ENCODE data around the gene RANBP10.

Gene RANBP10

GRCh38 chr16:67844497-67844896 lies 38.1 kb upstream of the RANBP10 start:
- peak; percentile 22 for ATAC-seq
- no peak for TF ChIP-seq BACH2 (CRISPR knock-in tag; IDR thresholded peaks at IDR 0.05; ENCODE audit: borderline replicate concordance)
- no peak for TF ChIP-seq POU6F1 (CRISPR knock-in tag; IDR thresholded peaks at IDR 0.05; ENCODE audit: borderline replicate concordance, low read depth)
- no peak for TF ChIP-seq ZNF70 (CRISPR knock-in tag; IDR thresholded peaks at IDR 0.05)
- TF ChIP-seq ZC3H10 (CRISPR knock-in tag; IDR thresholded peaks at IDR 0.05): no peak
- TF ChIP-seq CSDC2 (CRISPR knock-in tag; IDR thresholded peaks at IDR 0.05): no peak
- TF ChIP-seq ZFP3 (CRISPR knock-in tag; IDR thresholded peaks at IDR 0.05): no peak
- TF ChIP-seq TOX (CRISPR knock-in tag; IDR thresholded peaks at IDR 0.05; ENCODE audit: borderline replicate concordance): no peak

- TF ChIP-seq CREB5 (CRISPR knock-in tag; IDR thresholded peaks at IDR 0.05; ENCODE audit: low read depth) (no peak), OSR1 (CRISPR knock-in tag; IDR thresholded peaks at IDR 0.05) (no peak), ZC3H10 (CRISPR knock-in tag; IDR thresholded peaks at IDR 0.05) (no peak), ZNF565 (CRISPR knock-in tag; conservative IDR thresholded peaks at IDR 0.05; ENCODE audit: low read depth) (no peak), TCF4 (CRISPR knock-in tag; IDR thresholded peaks at IDR 0.05; ENCODE audit: borderline replicate concordance) (no peak), CSDC2 (CRISPR knock-in tag; IDR thresholded peaks at IDR 0.05) (no peak), ZFP3 (CRISPR knock-in tag; IDR thresholded peaks at IDR 0.05) (no peak), ZFP30 (CRISPR knock-in tag; IDR thresholded peaks at IDR 0.05) (no peak), ARNTL (CRISPR knock-in tag; IDR thresholded peaks at IDR 0.05; ENCODE audit: borderline replicate concordance, low read depth) (no peak), PPARA (CRISPR knock-in tag; IDR thresholded peaks at IDR 0.05; ENCODE audit: borderline replicate concordance) (no peak), ISL1 (CRISPR knock-in tag; IDR thresholded peaks at IDR 0.05) (no peak), ZNF8 (CRISPR knock-in tag; IDR thresholded peaks at IDR 0.05) (no peak)
- TF ChIP-seq, protein P1, sequence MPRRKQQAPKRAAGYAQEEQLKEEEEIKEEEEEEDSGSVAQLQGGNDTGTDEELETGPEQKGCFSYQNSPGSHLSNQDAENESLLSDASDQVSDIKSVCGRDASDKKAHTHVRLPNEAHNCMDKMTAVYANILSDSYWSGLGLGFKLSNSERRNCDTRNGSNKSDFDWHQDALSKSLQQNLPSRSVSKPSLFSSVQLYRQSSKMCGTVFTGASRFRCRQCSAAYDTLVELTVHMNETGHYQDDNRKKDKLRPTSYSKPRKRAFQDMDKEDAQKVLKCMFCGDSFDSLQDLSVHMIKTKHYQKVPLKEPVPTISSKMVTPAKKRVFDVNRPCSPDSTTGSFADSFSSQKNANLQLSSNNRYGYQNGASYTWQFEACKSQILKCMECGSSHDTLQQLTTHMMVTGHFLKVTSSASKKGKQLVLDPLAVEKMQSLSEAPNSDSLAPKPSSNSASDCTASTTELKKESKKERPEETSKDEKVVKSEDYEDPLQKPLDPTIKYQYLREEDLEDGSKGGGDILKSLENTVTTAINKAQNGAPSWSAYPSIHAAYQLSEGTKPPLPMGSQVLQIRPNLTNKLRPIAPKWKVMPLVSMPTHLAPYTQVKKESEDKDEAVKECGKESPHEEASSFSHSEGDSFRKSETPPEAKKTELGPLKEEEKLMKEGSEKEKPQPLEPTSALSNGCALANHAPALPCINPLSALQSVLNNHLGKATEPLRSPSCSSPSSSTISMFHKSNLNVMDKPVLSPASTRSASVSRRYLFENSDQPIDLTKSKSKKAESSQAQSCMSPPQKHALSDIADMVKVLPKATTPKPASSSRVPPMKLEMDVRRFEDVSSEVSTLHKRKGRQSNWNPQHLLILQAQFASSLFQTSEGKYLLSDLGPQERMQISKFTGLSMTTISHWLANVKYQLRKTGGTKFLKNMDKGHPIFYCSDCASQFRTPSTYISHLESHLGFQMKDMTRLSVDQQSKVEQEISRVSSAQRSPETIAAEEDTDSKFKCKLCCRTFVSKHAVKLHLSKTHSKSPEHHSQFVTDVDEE (CRISPR knock-in tag; IDR thresholded peaks at IDR 0.05): no peak
- TF ChIP-seq, protein P2, sequence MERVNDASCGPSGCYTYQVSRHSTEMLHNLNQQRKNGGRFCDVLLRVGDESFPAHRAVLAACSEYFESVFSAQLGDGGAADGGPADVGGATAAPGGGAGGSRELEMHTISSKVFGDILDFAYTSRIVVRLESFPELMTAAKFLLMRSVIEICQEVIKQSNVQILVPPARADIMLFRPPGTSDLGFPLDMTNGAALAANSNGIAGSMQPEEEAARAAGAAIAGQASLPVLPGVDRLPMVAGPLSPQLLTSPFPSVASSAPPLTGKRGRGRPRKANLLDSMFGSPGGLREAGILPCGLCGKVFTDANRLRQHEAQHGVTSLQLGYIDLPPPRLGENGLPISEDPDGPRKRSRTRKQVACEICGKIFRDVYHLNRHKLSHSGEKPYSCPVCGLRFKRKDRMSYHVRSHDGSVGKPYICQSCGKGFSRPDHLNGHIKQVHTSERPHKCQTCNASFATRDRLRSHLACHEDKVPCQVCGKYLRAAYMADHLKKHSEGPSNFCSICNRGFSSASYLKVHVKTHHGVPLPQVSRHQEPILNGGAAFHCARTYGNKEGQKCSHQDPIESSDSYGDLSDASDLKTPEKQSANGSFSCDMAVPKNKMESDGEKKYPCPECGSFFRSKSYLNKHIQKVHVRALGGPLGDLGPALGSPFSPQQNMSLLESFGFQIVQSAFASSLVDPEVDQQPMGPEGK (CRISPR knock-in tag; IDR thresholded peaks at IDR 0.05; ENCODE audit: borderline replicate concordance): no peak
- TF ChIP-seq, protein P3, sequence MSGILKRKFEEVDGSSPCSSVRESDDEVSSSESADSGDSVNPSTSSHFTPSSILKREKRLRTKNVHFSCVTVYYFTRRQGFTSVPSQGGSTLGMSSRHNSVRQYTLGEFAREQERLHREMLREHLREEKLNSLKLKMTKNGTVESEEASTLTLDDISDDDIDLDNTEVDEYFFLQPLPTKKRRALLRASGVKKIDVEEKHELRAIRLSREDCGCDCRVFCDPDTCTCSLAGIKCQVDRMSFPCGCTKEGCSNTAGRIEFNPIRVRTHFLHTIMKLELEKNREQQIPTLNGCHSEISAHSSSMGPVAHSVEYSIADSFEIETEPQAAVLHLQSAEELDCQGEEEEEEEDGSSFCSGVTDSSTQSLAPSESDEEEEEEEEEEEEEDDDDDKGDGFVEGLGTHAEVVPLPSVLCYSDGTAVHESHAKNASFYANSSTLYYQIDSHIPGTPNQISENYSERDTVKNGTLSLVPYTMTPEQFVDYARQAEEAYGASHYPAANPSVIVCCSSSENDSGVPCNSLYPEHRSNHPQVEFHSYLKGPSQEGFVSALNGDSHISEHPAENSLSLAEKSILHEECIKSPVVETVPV (CRISPR knock-in tag; IDR thresholded peaks at IDR 0.05): no peak
These were observed 37.0 kb upstream of the RANBP10 start for GRCh38 chr16:67843343-67843765.

GRCh38 chr16:67842509-67843342 lies 36.4 kb upstream of the RANBP10 start:
- peak; percentile 12 for ATAC-seq
- no peak for TF ChIP-seq ZNF70 (CRISPR knock-in tag; IDR thresholded peaks at IDR 0.05)
- TF ChIP-seq, protein P1 (CRISPR knock-in tag; IDR thresholded peaks at IDR 0.05): no peak
- no peak for TF ChIP-seq POU6F1 (CRISPR knock-in tag; IDR thresholded peaks at IDR 0.05; ENCODE audit: borderline replicate concordance, low read depth)
- TF ChIP-seq, protein P3 (CRISPR knock-in tag; IDR thresholded peaks at IDR 0.05): no peak
- TF ChIP-seq SNAI2 (CRISPR knock-in tag; IDR thresholded peaks at IDR 0.05): no peak
- no peak for TF ChIP-seq ARNTL (CRISPR knock-in tag; IDR thresholded peaks at IDR 0.05; ENCODE audit: borderline replicate concordance, low read depth)
- TF ChIP-seq ZNF8 (CRISPR knock-in tag; IDR thresholded peaks at IDR 0.05): no peak
- TF ChIP-seq ZC3H10 (CRISPR knock-in tag; IDR thresholded peaks at IDR 0.05): no peak
- TF ChIP-seq ISL1 (CRISPR knock-in tag; IDR thresholded peaks at IDR 0.05): no peak

More at GRCh38 chr16:67843343-67843765, 37.0 kb upstream of the RANBP10 start:
- ATAC-seq: no peak

Data from SK-N-SH treated with all-trans-retinoic acid at 6 μM for 48 hours (cell line).